Stimulated activated CD4-positive, alpha-beta T cell treated with anti-CD3 and anti-CD28 coated beads, TNF-alpha, amount 100 ng/mL, for 4 hours (primary cell): ENCODE measurements around the gene RMI1.
"Not testable (repeated sequence)": the region's sequence is repeated elsewhere in the genome, so short reads cannot be mapped to it uniquely, and the experiment has no call there.

Experiments used
- DNase-seq, 3 experiments: peaks; one replicate each; pipeline ENCODE4 v3.0.0-alpha.2; 2020; ENCODE audit warnings: low read depth in 3 of 3

RMI1 gene

DNA sequence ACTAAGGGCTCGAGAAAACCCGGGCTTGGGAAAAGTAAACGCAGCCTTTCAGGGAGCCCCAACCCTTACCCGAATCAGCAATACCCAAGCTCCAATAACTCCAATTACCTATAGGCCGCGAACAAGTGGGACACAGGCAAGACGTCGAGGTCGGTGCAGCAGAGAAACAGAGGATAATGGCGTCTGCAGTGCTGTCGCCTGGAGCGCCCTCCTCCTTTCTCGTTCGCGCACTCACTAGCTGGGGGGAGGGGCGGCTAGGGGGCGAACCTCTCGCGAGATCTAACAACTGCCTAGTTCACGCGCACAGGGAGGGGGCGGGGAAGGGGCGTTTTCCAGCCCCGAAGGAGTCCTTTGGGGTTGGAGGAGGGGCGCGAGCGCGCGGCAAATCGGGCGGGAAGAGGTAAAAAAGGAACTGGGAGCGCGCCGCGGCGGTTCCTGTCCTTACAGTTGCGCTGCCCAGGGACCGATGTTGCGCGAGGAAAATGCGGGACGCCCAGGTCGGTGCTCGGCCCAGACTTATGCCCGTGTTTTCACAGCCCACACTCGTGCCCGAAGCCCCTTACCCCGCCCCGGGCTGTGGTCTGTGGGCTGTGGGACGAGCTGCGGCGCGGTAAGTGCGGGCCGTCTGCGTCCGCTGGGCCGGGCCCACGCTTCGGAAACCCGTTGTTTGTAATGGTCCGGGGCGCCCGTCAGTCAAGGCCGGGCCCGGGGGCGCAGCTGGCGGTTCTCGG is at the start of gene RMI1:
TSS of gene RMI1 (plus strand) at position 411 of the 731 bp plus-strand sequence. CDS start 20,182 bp downstream, outside the sequence.
- peak; percentile 99 to 100 (median 100) for DNase-seq

- DNase-seq: no peak
Observed at GRCh38 chr9:83930881-83931280, 49.7 kb upstream of the RMI1 start.

DNA sequence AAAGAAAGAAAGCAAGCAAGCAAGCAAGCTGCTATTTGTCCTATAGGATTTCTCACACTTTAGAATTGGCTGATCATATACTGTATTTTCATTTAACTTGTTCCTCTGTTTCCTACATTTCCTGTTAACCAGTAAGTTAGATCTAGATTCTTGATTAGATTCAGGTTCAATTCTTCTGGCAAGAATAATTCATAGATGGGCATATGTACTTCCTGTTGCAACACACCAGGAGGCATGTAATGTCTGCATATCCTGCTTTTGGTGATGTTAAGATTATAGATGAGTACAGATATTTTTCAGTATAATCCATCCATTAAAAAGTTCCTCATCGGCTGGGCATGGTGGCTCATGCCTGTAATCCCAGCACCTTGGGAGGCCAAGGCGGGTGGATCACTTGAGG is 48.6 kb upstream of the RMI1 start:
- DNase-seq: no peak

DNA sequence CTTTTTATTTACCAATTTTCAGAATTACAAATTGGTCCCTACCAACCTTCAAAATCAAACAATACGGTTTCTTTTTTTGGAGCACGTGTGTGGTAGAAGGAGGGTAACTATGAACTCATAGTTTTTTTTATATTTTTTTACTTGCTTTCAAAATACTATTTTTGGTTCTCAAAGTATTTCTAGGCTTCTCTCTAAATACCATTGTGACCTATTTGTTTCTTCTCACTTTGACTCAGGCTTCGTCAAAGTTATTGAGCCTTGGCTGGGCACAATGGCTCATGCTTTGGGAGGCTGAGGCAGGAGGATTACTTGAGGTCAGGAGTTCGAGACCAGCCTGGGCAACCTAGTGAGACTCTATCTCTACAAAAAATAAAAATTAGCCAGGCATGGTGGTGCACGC is 47.8 kb upstream of the RMI1 start:
- DNase-seq: no peak

- no peak for DNase-seq
Observed at GRCh38 chr9:83933790-83934189, 46.8 kb upstream of the RMI1 start.

DNA sequence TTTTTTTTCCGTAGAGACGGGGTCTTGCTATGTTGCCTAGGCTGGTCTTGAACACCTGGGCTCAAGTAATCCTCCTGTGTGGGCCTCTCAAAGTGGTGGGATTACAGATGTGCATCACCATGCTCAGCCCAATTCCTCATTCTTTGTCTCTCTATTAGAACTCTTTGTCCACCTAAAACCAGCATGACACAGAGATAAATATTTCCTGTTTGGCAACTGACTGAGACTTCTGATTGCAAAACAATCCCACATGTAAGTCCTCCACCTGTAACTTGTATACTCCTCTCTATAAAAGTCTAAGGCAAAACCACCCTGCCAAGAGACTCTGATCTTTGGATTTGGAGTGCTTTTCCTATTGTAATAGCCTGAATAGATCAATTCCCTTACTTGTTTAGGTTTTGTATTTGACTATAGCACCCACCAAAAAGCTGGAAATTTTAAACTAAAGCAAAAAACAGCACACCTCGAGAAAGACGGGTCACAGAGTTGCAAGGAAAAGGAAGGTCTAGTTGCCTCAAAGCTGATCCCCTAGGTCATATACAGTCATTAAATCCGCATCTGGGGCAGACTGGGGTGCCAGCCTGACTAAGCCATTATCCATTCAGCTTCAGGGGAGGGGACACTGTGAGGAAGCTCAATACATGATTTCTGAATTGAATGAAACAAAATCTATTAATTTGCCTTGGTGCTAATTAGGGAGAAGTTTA is 45.9 kb upstream of the RMI1 start:
- DNase-seq: no peak

DNA sequence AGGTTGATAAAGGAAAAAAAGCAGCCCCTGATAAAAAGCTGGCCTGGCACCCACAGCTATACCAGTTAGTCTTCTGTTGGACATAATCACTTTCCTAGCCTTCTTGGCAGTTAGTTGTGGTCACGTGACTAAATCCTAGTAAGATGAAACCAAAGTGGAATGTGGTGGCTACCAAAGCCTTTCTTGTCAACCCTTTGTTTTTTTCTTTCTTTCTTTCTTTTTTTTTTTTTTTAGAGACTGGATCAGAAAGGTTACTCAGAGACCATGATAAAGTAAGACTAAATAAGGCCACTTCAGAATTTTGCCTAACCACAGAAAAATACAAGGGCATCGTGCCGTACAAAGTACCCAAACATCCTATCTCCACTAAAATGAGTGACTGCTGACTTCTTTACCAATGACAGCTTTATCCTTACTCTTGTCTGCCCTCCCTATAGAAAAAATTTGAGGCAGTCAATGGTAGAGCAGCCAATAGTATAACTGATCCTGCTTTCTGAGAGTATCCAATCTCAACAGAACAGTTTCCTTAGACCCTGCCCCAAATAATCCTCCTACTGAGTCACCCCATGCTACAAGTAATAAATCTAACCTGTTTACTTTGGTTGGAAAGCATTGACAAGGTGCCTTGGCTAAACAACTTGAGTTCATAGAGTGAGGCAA is 45.2 kb upstream of the RMI1 start:
- no peak for DNase-seq

- DNase-seq: no peak
Observed at GRCh38 chr9:83936523-83936922, 44.1 kb upstream of the RMI1 start.

GRCh38 chr9:83937861-83938455 is 42.6 kb upstream of the RMI1 start:
- DNase-seq: no peak

DNA sequence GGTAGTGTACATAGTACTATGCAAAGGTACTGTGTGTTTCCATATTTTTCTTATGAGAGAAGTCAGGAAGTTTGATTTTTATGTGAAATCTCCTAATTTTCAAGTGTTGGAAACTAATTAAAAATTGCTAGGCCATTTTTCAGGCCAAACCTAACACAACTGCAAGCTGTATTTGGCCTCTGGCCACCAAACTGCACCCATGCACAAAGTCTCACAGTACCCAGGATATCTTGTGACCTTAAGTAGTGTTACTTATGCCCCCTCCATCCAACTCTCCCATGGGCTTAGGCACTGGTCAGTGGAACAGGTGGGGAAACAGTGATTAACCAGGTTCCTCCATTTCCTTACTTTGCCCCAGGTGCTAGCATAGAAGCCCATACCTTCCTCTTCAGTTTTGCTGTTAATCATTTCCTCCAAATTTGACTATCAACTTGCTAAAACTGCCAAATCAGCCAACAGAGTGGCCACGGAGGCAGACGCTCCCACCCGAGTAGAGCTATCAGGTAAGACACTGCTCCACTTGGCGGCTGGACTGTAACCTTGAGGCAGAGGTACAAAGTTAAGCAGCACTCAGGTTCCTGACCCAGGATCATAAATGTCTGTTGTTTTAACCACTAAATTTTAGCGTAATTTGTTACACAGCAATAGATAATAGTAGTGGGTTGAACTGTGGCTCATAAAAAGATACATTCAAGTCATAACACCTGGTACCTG is 39.9 kb upstream of the RMI1 start:
- DNase-seq: no peak

DNA sequence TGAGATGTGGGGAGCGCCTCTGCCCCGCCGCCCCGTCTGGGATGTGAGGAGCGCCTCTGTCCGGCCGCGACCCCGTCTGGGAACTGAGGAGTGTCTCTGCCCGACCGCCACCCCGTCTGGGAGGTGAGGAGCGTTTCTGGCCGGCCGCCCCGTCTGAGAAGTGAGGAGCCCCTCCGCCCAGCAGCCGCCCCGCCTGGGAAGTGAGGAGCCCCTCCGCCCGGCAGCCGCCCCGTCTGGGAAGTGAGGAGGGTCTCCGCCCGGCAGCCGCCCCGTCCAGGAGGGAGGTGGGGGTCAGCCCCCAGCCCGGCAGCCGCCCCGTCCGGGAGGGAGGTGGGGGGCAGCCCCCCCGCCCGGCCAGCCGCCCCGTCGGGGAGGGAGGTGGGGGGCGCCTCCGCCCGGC is 32.5 kb upstream of the RMI1 start:
- not testable (repeated sequence) for DNase-seq

DNA sequence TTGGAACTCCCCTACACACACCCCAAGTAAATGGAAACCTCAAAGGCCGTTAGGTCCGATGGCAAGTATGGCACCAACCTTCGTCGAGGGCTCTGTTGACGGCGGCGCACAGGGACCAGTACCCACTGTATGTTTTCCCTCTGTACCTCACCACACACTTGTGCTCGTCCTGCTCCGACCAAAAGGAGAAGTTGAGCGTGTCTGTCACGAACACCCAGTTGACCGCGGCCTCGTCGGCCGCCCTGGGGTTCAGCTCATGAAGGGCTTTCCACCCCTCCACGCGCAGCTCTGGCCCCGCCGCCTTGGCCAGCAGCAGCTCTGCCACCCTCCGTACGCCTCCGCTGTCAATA is 24.5 kb upstream of the RMI1 start:
- DNase-seq: peak in 1 of 3 experiments; percentile 19

DNA sequence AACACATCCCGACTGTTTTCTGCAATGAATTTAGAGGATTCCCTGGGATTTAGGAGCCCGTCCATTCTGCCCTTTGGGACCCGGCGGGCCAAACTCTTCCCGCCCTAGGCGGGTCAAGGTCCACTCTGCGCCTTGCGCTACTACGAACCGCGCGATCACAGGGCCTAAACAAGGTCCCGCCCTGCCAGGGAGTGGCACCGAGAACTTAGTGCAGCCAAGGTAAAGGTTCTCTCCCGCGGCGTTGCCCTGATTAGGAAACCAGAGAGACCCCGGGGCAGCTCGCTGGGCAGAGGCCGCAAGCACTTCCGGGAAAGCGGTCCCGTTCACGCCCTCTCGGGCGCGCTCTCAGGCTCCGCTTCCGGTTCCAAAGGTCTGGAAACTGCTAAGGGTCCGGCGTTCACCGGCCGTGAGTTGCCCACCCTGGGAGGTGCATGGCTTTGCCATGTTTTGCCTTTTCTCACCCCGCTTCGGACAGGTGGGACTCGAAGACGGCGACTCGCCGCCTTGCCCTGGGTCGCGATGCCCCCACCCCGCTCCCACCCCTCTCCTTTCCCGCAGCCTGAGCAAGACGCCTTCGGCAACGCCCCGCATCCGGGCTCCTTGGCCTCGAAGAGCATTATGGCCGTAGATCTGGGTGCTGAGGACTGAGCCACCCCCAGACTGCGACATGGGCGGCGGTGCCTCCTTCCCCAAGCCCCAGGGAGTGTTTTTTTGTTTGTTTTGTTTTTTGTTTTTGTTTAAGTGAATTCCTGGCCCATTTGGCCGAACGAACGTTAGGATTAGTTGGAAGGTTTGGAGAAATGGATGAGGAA is 24.0 kb upstream of the RMI1 start:
- peak in 1 of 3 experiments; percentile 43 for DNase-seq

GRCh38 chr9:83957248-83957513 is 23.4 kb upstream of the RMI1 start:
- no peak for DNase-seq

- no peak for DNase-seq
Observed at GRCh38 chr9:83959061-83959460, 21.5 kb upstream of the RMI1 start.

DNA sequence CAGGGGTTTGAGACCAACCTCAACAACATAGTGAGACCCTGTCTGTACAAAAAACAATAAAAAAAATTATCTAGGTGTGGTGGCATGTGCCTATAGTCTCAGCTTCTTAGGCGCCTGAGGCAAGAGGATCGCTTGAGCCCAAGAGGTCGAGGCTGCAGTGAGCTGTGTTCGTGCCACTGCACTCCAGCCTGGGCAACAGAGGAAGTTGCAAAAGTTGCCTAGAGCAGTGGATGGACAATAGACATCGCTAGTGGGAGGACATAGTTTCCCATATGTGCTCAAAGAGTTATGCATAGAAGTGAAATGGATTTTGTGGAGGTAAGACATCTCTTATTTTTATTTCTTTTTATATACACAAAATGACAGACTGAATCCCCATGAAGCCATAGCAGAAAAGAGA is 19.6 kb upstream of the RMI1 start:
- no peak for DNase-seq

DNA sequence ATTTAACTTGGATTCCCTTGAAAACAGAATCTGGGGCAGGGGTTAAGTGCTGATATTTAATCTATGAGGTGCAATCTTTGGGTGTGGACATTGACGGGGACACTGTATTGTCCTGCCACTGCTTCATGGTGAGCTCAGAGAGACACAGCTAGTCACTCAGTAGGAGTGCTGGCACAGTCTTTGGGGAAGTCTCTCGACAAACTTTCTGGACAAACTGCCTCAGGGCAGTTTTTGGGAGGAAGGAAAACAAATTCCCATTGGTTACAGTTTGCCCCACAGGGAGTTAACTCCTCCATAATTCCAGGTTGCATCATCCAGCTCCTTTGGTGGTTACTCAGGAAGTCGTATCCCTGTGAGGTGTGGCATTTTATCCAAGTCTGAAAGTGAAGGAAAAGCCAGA is 18.4 kb upstream of the RMI1 start:
- no peak for DNase-seq

- DNase-seq: no peak
Observed at GRCh38 chr9:83964973-83965349, 15.6 kb upstream of the RMI1 start.

DNA sequence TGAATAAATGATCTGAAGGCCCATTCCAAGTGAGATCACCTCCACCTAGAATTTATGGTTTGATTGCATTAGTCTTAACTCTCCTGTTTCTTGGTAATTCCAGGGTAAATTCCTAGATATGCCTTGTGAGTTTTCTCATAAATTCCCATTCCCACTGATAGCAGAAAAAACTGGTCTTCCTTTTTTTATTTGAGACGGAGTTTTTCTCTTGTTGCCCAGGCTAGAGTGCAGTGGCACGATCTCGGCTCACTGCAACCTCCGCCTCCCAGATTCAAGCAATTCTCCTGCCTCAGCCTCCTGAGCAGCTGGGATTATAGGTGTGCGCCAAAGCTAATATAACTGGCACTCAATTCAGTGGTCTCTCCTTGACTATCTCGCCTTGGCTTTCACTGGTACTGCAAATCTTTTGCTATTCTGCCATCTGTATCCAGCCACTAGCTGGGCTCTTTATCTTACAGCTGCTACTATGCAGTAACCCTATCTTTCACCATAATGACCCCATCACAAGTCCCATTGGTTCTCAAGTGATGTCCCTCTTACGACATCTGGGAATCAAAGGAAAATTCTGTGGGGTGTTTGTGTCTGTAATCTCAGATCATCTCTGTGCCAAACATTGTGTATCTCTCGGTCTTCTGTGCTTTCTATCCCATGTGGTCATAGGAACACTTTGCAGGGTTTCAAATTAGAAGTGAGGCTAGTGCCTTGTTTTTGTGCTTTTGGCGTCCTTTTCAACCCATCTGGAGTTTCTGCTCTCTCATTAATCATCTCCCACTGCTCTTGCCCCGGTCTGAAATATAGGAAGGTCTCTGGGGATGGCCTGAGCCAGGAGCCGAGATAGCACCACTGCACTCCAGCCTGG is 15.0 kb upstream of the RMI1 start:
- no peak for DNase-seq

DNA sequence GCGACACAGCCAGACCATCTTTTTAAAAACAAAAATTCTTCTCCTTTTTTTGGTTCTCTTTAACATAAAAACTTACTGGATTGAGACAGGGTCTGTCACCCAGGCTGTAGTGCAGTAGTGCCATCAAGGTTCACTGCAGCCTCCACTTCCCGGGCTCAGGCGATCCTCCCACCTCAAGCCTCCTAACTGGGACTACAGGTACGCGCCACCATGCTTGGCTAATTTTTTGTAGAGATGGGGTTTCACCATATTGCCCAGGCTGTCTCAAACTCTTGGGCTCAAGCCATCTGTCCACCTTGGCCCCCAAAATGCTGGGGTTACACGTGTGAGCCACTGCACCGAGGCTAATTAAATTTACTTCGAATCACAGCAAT is 14.4 kb upstream of the RMI1 start:
- DNase-seq: no peak

- no peak for DNase-seq
Observed at GRCh38 chr9:83967073-83967472, 13.5 kb upstream of the RMI1 start.
